H9 (cell line): ENCODE data around the gene RND3. TPM values are rescaled to one million over a fixed set of nuclear protein-coding genes. Genes with fewer than 3 reads are reported as not detected.
A peak's percentile ranks its signal among the peaks of the same experiment; 100 is the strongest.

Experiments used
- DNase-seq: peaks from one replicate; pipeline ENCODE4 v3.0.0-alpha.2; 2017
- H2AFZ ChIP-seq: one replicate; pipeline ENCODE4 v1.6.1; 2013; ENCODE audit warnings: mild to moderate bottlenecking, low read length, control low read depth, moderate library complexity
- H2AK5ac ChIP-seq: 2 replicates; pipeline ENCODE4 v1.6.1; 2013; ENCODE audit warnings: low read length, control low read depth, mixed read lengths; ENCODE audit not compliant: insufficient read length
- H2BK120ac ChIP-seq: one replicate; pipeline ENCODE4 v1.6.1; 2013; ENCODE audit warnings: low read depth, mild to moderate bottlenecking, low read length, control low read depth, inconsistent platforms; ENCODE audit not compliant: poor library complexity, severe bottlenecking
- H2BK12ac ChIP-seq: 2 replicates; pipeline ENCODE4 v1.6.1; 2013; ENCODE audit warnings: low read length, control low read depth, mixed read lengths, low read depth; ENCODE audit not compliant: insufficient read length
- H2BK15ac ChIP-seq: 2 replicates; pipeline ENCODE4 v1.6.1; 2013; ENCODE audit warnings: low read depth, low read length, control low read depth
- H2BK20ac ChIP-seq: one replicate; pipeline ENCODE4 v1.6.1; 2013; ENCODE audit warnings: low read depth, mild to moderate bottlenecking, low read length, control low read depth, inconsistent platforms; ENCODE audit not compliant: poor library complexity, severe bottlenecking
- H2BK5ac ChIP-seq: 2 replicates; pipeline ENCODE4 v1.6.1; 2013; ENCODE audit warnings: low read length, control low read depth, mixed read lengths; ENCODE audit not compliant: insufficient read length
- H3K14ac ChIP-seq: 2 replicates; pipeline ENCODE4 v1.6.1; 2013; ENCODE audit warnings: low read length, control low read depth; ENCODE audit not compliant: insufficient read depth
- H3K18ac ChIP-seq: 2 replicates; pipeline ENCODE4 v1.6.1; 2013; ENCODE audit warnings: low read depth, mild to moderate bottlenecking, mixed read lengths, low read length, control low read depth; ENCODE audit not compliant: insufficient read length
- H3K23ac ChIP-seq: 2 replicates; pipeline ENCODE4 v1.6.1; 2013; ENCODE audit warnings: low read length, control low read depth, mixed read lengths, low read depth; ENCODE audit not compliant: insufficient read length
- H3K23me2 ChIP-seq: 2 replicates; pipeline ENCODE4 v1.6.1; 2013; ENCODE audit warnings: low read depth, mild to moderate bottlenecking, mixed read lengths, low read length, control low read depth; ENCODE audit not compliant: insufficient read length, poor library complexity, severe bottlenecking
- H3K27ac ChIP-seq: 2 replicates; pipeline ENCODE4 v1.5.1; 2013; ENCODE audit warnings: low read length, control low read depth, mixed read lengths, low read depth; ENCODE audit not compliant: insufficient read length
- H3K27me3 ChIP-seq: 2 replicates; pipeline ENCODE4 v1.6.1; 2013; ENCODE audit warnings: low read length, control low read depth, inconsistent platforms; ENCODE audit not compliant: insufficient read depth
- H3K4ac ChIP-seq: 2 replicates; pipeline ENCODE4 v1.6.1; 2013; ENCODE audit warnings: low read depth, mild to moderate bottlenecking, control low read depth, inconsistent platforms, low read length, moderate library complexity
- H3K4me1 ChIP-seq: 2 replicates; pipeline ENCODE4 v1.6.1; 2013; ENCODE audit warnings: low read length, control low read depth, inconsistent platforms; ENCODE audit not compliant: insufficient read depth
- H3K4me2 ChIP-seq: 2 replicates; pipeline ENCODE4 v1.6.1; 2013; ENCODE audit warnings: low read length, control low read depth, mixed read lengths; ENCODE audit not compliant: insufficient read length, insufficient read depth
- H3K56ac ChIP-seq: 2 replicates; pipeline ENCODE4 v1.6.1; 2013; ENCODE audit warnings: low read depth, mild to moderate bottlenecking, mixed read lengths, low read length, control low read depth; ENCODE audit not compliant: insufficient read length
- H3K79me1 ChIP-seq: 2 replicates; pipeline ENCODE4 v1.6.1; 2013; ENCODE audit warnings: low read depth, mild to moderate bottlenecking, moderate library complexity, low read length, control low read depth, inconsistent platforms; ENCODE audit not compliant: insufficient read depth, poor library complexity, severe bottlenecking
- H3K79me2 ChIP-seq: 2 replicates; pipeline ENCODE4 v1.6.1; 2013; ENCODE audit warnings: low read length, control low read depth, inconsistent platforms; ENCODE audit not compliant: insufficient read depth
- H3K9ac ChIP-seq: 2 replicates; pipeline ENCODE4 v1.6.1; 2013; ENCODE audit warnings: low read length, control low read depth, mixed read lengths; ENCODE audit not compliant: insufficient read length; ENCODE audit errors: extremely low read depth
- H3K9me3 ChIP-seq: one replicate; pipeline ENCODE4 v1.6.1; 2013; ENCODE audit warnings: low read depth, low read length, inconsistent platforms; ENCODE audit not compliant: control insufficient read depth
- H3T11ph ChIP-seq: one replicate; pipeline ENCODE4 v1.6.1; 2013; ENCODE audit warnings: mild to moderate bottlenecking, low read length, control low read depth, inconsistent platforms
- H4K20me1 ChIP-seq: one replicate; pipeline ENCODE4 v1.6.1; 2013; ENCODE audit not compliant: control insufficient read depth, insufficient read length, insufficient read depth
- H4K5ac ChIP-seq: 2 replicates; pipeline ENCODE4 v1.6.1; 2013; ENCODE audit warnings: low read depth, mild to moderate bottlenecking, mixed read lengths, low read length, control low read depth; ENCODE audit not compliant: insufficient read length
- H4K8ac ChIP-seq: replicated peaks from 2 replicates; pipeline ENCODE4 v1.6.1; 2013; ENCODE audit warnings: low read length, control low read depth, mixed read lengths, low read depth; ENCODE audit not compliant: insufficient read length
- H4K91ac ChIP-seq: 2 replicates; pipeline ENCODE4 v1.6.1; 2013; ENCODE audit warnings: low read depth, mild to moderate bottlenecking, moderate library complexity, mixed read lengths, low read length, control low read depth; ENCODE audit not compliant: insufficient read length
- H3K27ac Mint-ChIP-seq, 3 experiments: 2 replicates in 2 of 3; 3 replicates in 1 of 3; pipeline ENCODE4 v1.8.0; 2020 to 2021; ENCODE audit warnings: mixed read lengths in 3 of 3, mild to moderate bottlenecking in 1 of 3, moderate library complexity in 1 of 3
- H3K27me3 Mint-ChIP-seq: 2 replicates; pipeline ENCODE4 v1.8.0; 2021; ENCODE audit warnings: low read depth, mild to moderate bottlenecking, moderate library complexity, mixed read lengths
- H3K36me3 Mint-ChIP-seq, 3 experiments: 2 replicates in 2 of 3; 3 replicates in 1 of 3; pipeline ENCODE4 v1.8.0; 2020 to 2021; ENCODE audit warnings: low read depth in 3 of 3, mixed read lengths in 3 of 3; ENCODE audit not compliant: insufficient read depth in 1 of 3
- H3K4me1 Mint-ChIP-seq, 2 experiments: 2 replicates each; pipeline ENCODE4 v1.8.0; 2020; ENCODE audit warnings: mixed read lengths in 2 of 2
- H3K4me3 Mint-ChIP-seq, 2 experiments: 2 replicates in 1 of 2; 3 replicates in 1 of 2; pipeline ENCODE4 v1.8.0; 2020 to 2021; ENCODE audit warnings: mild to moderate bottlenecking in 2 of 2, mixed read lengths in 2 of 2, moderate library complexity in 1 of 2
- H3K9me3 Mint-ChIP-seq, 2 experiments: 2 replicates in 1 of 2; 3 replicates in 1 of 2; pipeline ENCODE4 v1.8.0; 2020; ENCODE audit warnings: mild to moderate bottlenecking in 2 of 2, mixed read lengths in 2 of 2, moderate library complexity in 1 of 2
- CTCF ChIP-seq: fragments of 200-600 bp; sonication (generic); conservative IDR thresholded peaks from 3 replicates; pipeline ENCODE4 v1.8.0; 2021; ENCODE audit warnings: antibody characterized with exemption, mild to moderate bottlenecking
- WGBS: extraction: QIAGEN DNeasy Blood & Tissue Kit; methylation state at CpG from one replicate; pipeline ENCODE4 v1.1.7; 2013; ENCODE audit warnings: missing lambda C conversion rate, low lambda C conversion rate, mixed read lengths; ENCODE audit not compliant: insufficient read length; ENCODE audit errors: extremely low coverage; 5-methylcytosine and 5-hydroxymethylcytosine counted together
- total RNA-seq: library from RNA; stranded (reverse); gene quantifications from 2 replicates; pipeline ENCODE4 v1.2.1, GENCODE V29; 2021

RND3 gene
- total RNA-seq, 1 experiment from 2014 or later = 62.6 TPM

DNA sequence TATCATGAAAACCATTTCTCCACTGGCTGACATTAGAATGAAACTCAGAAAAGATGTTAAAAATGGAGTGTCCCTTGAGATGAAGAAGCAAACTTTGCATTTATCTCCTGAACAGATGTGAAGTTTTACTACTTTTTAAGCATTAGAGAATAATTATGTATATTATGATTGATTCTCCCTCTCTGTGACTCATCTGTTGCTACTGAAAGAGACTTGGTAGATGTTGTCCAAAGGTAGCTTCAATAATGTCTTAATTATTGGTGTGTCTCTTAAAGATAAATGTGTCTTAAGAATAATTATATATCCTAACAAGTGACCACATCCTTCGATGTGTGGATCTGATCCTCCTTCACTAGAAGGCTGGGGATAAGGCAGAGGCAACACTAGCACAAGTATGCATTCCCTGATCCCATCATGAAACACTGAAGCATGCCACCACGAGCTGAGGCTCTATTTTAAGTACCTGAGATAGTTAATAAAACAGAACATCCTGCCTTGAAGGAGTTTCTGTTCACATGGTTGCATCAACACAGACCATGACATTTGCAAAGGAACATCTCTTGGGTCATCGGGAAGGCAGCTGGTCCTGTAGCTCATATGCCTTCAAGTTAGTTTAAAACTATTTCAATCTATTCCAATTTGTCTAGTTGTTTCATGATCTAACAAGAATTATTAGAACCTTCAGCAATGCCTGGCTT lies 15.5 kb downstream of the RND3 start:
- H3K4me1 Mint-ChIP-seq = peaks cover 5 to 11% of the 10 kb centered on the region in 2 experiments
- peaks cover 52 to 82% (median 58%) of the 10 kb centered on the region in 3 experiments for H3K36me3 Mint-ChIP-seq
- no peak overlapping the region for H3K9ac ChIP-seq
- no peaks in the 10 kb centered on the region; the same call in 1 of the 2 replicates for H3K4me1 ChIP-seq
- DNase-seq = no peak
- no peak overlapping the region for H3K14ac ChIP-seq
- no CpG with 5 or more reads among the region's 3 CpGs for WGBS
- no peak overlapping the region for H2AK5ac ChIP-seq
- H2AFZ ChIP-seq = no peak overlapping the region
- H4K20me1 ChIP-seq = no peaks in the 10 kb centered on the region
- no peak overlapping the region for H2BK5ac ChIP-seq
- no peak overlapping the region for H4K5ac ChIP-seq
- H3K79me2 ChIP-seq = peaks cover 18% of the 10 kb centered on the region; the same call in 1 of the 2 replicates
- no peak overlapping the region for H3K27ac ChIP-seq
- no peak overlapping the region for H4K8ac ChIP-seq
- H3K4ac ChIP-seq = no peak overlapping the region
- no peak overlapping the region for H3K23ac ChIP-seq
- TF ChIP-seq CTCF = no peak
- no peak overlapping the region for H3K4me3 Mint-ChIP-seq
- H3K9me3 ChIP-seq = no peaks in the 10 kb centered on the region
- H3K27me3 ChIP-seq = no peaks in the 10 kb centered on the region
- no peak overlapping the region for H2BK12ac ChIP-seq
- H3K79me1 ChIP-seq = peaks cover 4% of the 10 kb centered on the region
- H2BK15ac ChIP-seq = no peak overlapping the region
- H3K23me2 ChIP-seq = no peaks in the 10 kb centered on the region
- no peak overlapping the region for H2BK120ac ChIP-seq
- no peak overlapping the region for H4K91ac ChIP-seq
- H3K27ac Mint-ChIP-seq = peak overlapping the region in 1 of 3 experiments; percentile 59; a peak in 1 of 7 replicates
- no peak overlapping the region for H3K18ac ChIP-seq
- H2BK20ac ChIP-seq = no peak overlapping the region
- H3T11ph ChIP-seq = no peak overlapping the region
- H3K4me2 ChIP-seq = no peak overlapping the region
- no peak overlapping the region for H3K56ac ChIP-seq
- H3K9me3 Mint-ChIP-seq = no peaks in the 10 kb centered on the region
- no peaks in the 10 kb centered on the region for H3K27me3 Mint-ChIP-seq
